BLaER1 treated with 17β-estradiol and CSF1 and Interleukin-3, amounts not matched to agents 10 nM and 100 nM (cell line): ENCODE results near the gene PLA2G1B.
A peak's percentile ranks its signal among the peaks of the same experiment; 100 is the strongest.

Experiments
- H3K27ac ChIP-seq, 11 experiments: shearing (Covaris generic); formaldehyde crosslinking; 2 replicates each; pipeline ENCODE4 v1.8.1; 2022
- H3K27me3 ChIP-seq, 11 experiments: shearing (Covaris generic); formaldehyde crosslinking; 2 replicates each; pipeline ENCODE4 v1.8.1; 2022
- H3K36me3 ChIP-seq, 11 experiments: shearing (Covaris generic); formaldehyde crosslinking; 2 replicates each; pipeline ENCODE4 v1.8.1; 2022
- H3K4me1 ChIP-seq, 10 experiments: shearing (Covaris generic); formaldehyde crosslinking; 2 replicates each; pipeline ENCODE4 v1.8.1; 2022
- H3K4me2 ChIP-seq, 11 experiments: shearing (Covaris generic); formaldehyde crosslinking; 2 replicates each; pipeline ENCODE4 v1.8.1; 2022
- H3K4me3 ChIP-seq, 10 experiments: shearing (Covaris generic); formaldehyde crosslinking; 2 replicates each; pipeline ENCODE4 v1.8.1; 2022
- H3K9ac ChIP-seq, 11 experiments: shearing (Covaris generic); formaldehyde crosslinking; 2 replicates each; pipeline ENCODE4 v1.8.1; 2022
- H3K9me3 ChIP-seq, 11 experiments: shearing (Covaris generic); formaldehyde crosslinking; replicated peaks in 1 of 11; 2 replicates each; pipeline ENCODE4 v1.8.1; 2022
- H4K20me1 ChIP-seq, 11 experiments: shearing (Covaris generic); formaldehyde crosslinking; 2 replicates each; pipeline ENCODE4 v1.8.1; 2022
- Cebpa-rat ChIP-seq, 11 experiments: shearing (Covaris generic); IDR thresholded peaks; 2 replicates each; pipeline ENCODE4 v1.8.1; 2022

The PLA2G1B gene

GRCh38 chr12:120327593-120327992 is at the start of gene PLA2G1B:
PLA2G1B (minus strand) TSS chr12:120327779; CDS start chr12:120327753, 26 bp downstream.
- TF ChIP-seq Cebpa-rat (IDR thresholded peaks at IDR 0.05): no peak
- Histone ChIP-seq H3K9ac (0 out of 22 replicates have a peak within 1 kb of the TSS, but pooled peaks of 1 of the 11 experiments have one; percentile 6), H3K27me3 (no peaks in the 10 kb centered on the region), H3K4me2 (no peak within 1 kb of the TSS), H4K20me1 (no peaks in the 10 kb centered on the region), H3K27ac (no peak within 1 kb of the TSS), H3K36me3 (no peaks in the 10 kb centered on the region), H3K9me3 (no peaks in the 10 kb centered on the region), H3K4me3 (no peak within 1 kb of the TSS), H3K4me1 (peaks cover 0 to 6% (median 0%) of the 10 kb centered on the region in 10 experiments; a peak in 4 of 20 replicates)

GRCh38 chr12:120376934-120377572 is 49.5 kb upstream of the PLA2G1B start:
- Histone ChIP-seq H3K4me1 (peaks cover 6 to 12% (median 10%) of the 10 kb centered on the region in 10 experiments; a peak in 19 of 20 replicates), H3K4me3 (no peak overlapping the region), H3K27me3 (peaks cover 6 to 37% (median 25%) of the 10 kb centered on the region in 11 experiments), H3K27ac (no peak overlapping the region), H3K4me2 (peak overlapping the region; percentile 3 to 63 (median 50); a peak in 19 of 22 replicates), H3K9me3 (no peaks in the 10 kb centered on the region), H3K9ac (peak overlapping the region in 1 of 11 experiments; percentile 21; a peak in 2 of 22 replicates), H3K36me3 (no peaks in the 10 kb centered on the region), H4K20me1 (no peaks in the 10 kb centered on the region; a peak in 1 of 22 replicates)
- TF ChIP-seq Cebpa-rat (IDR thresholded peaks at IDR 0.05): no peak

DNA sequence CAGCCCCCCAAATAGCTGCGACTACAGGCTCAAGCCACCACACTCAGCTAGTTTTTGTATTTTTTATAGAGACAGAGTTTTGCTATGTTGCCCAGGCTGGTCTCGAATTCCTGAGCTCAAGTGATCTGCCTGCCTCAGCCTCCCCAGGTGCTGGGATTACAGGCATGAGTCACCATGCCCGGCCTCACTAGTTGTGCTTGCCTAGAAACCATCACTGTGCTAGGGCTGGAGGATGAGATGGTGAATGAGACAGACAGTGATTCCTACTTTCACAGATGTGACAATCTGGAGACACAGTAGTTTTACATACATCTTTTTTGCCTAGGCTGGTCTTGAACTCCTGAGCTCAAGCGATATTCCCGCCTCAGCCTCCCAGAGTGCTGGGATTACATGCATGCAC is 48.8 kb upstream of the PLA2G1B start:
- Histone ChIP-seq H3K27ac (no peak overlapping the region), H3K4me2 (peak overlapping the region in 7 of 11 experiments; percentile 12 to 63 (median 52); a peak in 2 of 22 replicates), H4K20me1 (no peaks in the 10 kb centered on the region; a peak in 1 of 22 replicates), H3K9ac (no peak overlapping the region), H3K4me3 (no peak overlapping the region), H3K36me3 (no peaks in the 10 kb centered on the region), H3K4me1 (peaks cover 6 to 12% (median 10%) of the 10 kb centered on the region in 10 experiments; a peak in 19 of 20 replicates), H3K9me3 (no peaks in the 10 kb centered on the region), H3K27me3 (peaks cover 13 to 44% (median 31%) of the 10 kb centered on the region in 11 experiments)
- TF ChIP-seq Cebpa-rat (IDR thresholded peaks at IDR 0.05): no peak

- Histone ChIP-seq H3K27me3 (peaks cover 17 to 48% (median 35%) of the 10 kb centered on the region in 11 experiments), H4K20me1 (no peaks in the 10 kb centered on the region; a peak in 2 of 22 replicates), H3K9me3 (no peaks in the 10 kb centered on the region), H3K36me3 (no peaks in the 10 kb centered on the region), H3K9ac (no peak overlapping the region), H3K27ac (no peak overlapping the region), H3K4me3 (no peak overlapping the region), H3K4me1 (peaks cover 6 to 12% (median 10%) of the 10 kb centered on the region in 10 experiments; a peak in 19 of 20 replicates), H3K4me2 (no peak overlapping the region)
- TF ChIP-seq Cebpa-rat (IDR thresholded peaks at IDR 0.05): no peak
Observed at GRCh38 chr12:120376009-120376408, 48.4 kb upstream of the PLA2G1B start.

- Histone ChIP-seq H3K9me3 (no peaks in the 10 kb centered on the region), H4K20me1 (peaks cover 0 to 16% (median 0%) of the 10 kb centered on the region in 11 experiments; a peak in 7 of 22 replicates), H3K4me3 (no peak overlapping the region), H3K27me3 (peaks cover 40 to 71% (median 58%) of the 10 kb centered on the region in 11 experiments), H3K27ac (no peak overlapping the region), H3K4me2 (no peak overlapping the region), H3K36me3 (no peaks in the 10 kb centered on the region), H3K4me1 (peaks cover 6 to 18% (median 12%) of the 10 kb centered on the region in 10 experiments; a peak in 19 of 20 replicates), H3K9ac (no peak overlapping the region)
- TF ChIP-seq Cebpa-rat (IDR thresholded peaks at IDR 0.05): no peak
Observed at GRCh38 chr12:120373683-120374082, 46.1 kb upstream of the PLA2G1B start.

GRCh38 chr12:120370343-120371243 is 43.0 kb upstream of the PLA2G1B start:
- Histone ChIP-seq H3K27ac (no peak overlapping the region), H3K4me2 (no peak overlapping the region), H4K20me1 (peaks cover 0 to 37% (median 0%) of the 10 kb centered on the region in 11 experiments; a peak in 10 of 22 replicates), H3K27me3 (peaks cover 71 to 91% (median 80%) of the 10 kb centered on the region in 11 experiments), H3K36me3 (no peaks in the 10 kb centered on the region), H3K4me1 (peaks cover 0 to 11% (median 0%) of the 10 kb centered on the region in 10 experiments; a peak in 5 of 20 replicates), H3K9me3 (no peaks in the 10 kb centered on the region), H3K4me3 (no peak overlapping the region), H3K9ac (no peak overlapping the region)
- TF ChIP-seq Cebpa-rat (IDR thresholded peaks at IDR 0.05): no peak

DNA sequence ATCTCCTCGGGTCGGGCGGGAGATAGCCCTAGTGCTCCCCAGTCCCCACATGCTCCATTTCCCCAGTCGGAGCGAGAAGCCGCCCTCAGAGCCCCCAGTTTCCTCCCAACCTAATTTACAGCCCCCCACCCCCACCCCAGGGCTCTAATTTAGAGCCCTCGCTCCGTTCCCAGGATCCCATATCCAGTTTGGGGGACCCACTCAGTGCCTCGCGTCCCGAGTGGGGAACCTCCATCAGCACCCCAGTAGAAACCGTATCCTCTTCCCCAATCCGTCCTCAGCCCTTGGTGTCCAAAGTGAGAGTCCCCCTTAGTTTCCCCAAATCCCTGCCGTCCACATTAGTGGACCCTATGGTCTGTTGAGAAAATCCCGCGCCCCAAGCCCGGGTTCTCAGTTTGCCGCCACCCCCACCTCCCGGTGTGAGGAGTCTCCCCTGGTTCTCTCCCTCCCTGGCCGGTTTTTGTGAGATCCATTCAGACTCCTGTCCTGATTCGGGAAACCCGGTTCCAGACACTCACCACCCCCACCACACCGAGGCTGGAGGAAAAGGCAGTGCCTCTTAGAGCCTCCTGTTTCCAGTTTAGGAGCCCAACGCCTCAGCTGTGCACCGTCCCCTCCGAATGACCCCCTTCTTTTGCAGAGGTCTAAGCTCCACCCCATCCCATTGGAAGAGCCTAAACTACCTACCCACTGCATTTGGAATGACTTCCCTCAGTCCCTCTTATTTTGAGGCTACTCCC is 42.2 kb upstream of the PLA2G1B start:
- peak overlapping the region; percentile 52 to 74 (median 60) for H3K4me3 ChIP-seq
- H3K36me3 ChIP-seq: no peaks in the 10 kb centered on the region
- peak overlapping the region in 9 of 11 experiments; percentile 36 to 72 (median 52); a peak in 11 of 22 replicates for H3K9ac ChIP-seq
- no peak overlapping the region for H3K27ac ChIP-seq
- TF ChIP-seq Cebpa-rat (IDR thresholded peaks at IDR 0.05): no peak
- no peaks in the 10 kb centered on the region for H3K9me3 ChIP-seq
- peak overlapping the region; percentile 80 to 96 (median 92) for H3K4me2 ChIP-seq
- H4K20me1 ChIP-seq: peaks cover 0 to 37% (median 0%) of the 10 kb centered on the region in 11 experiments; a peak in 10 of 22 replicates
- H3K27me3 ChIP-seq: peaks cover 79 to 94% (median 85%) of the 10 kb centered on the region in 11 experiments
- H3K4me1 ChIP-seq: peaks cover 0 to 11% (median 0%) of the 10 kb centered on the region in 10 experiments; a peak in 5 of 20 replicates
